Adrenal gland (tissue), 5 donors: ENCODE measurements around the gene DLAT.

ENCODE experiments used
- CTCF ChIP-seq, 6 experiments: fragments of 450-650 bp in 4 of 6; fragments of 200-600 bp in 2 of 6; sonication (generic) in 1 of 6; IDR thresholded peaks; 1 replicate in 5 of 6; 2 replicates in 1 of 6; pipeline versions ENCODE4 v1.5.1 to v1.8.0; 2016 to 2021; ENCODE audit warnings: antibody characterized with exemption in 6 of 6, mild to moderate bottlenecking in 2 of 6, moderate library complexity in 1 of 6
- POLR2A ChIP-seq, 2 donors: fragments of 450-650 bp; IDR thresholded peaks; one replicate each; pipeline ENCODE4 v1.6.1; 2017; ENCODE audit warnings: antibody characterized with exemption in 2 of 2, mild to moderate bottlenecking in 2 of 2, moderate library complexity in 1 of 2
- donor health status: DM: no; HTN: no; CAD: no.

- TF ChIP-seq CTCF (IDR thresholded peaks at IDR 0.05): peak in 2 of 6 experiments; percentile 16 to 36
- peak in 1 of 2 donors; percentile 13 for TF ChIP-seq POLR2A (IDR thresholded peaks at IDR 0.05)
Observed at GRCh38 chr11:111978028-111978771, 47.0 kb upstream of the DLAT start.
